ENCODE measurements around the gene PEDS1. TPM values are rescaled to one million over a fixed set of nuclear protein-coding genes. Genes with fewer than 3 reads are reported as not detected.

PEDS1 gene
- total and polyA plus RNA-seq, 4 donors, result 4.8 to 19.3 (median 8.6) TPM

DNA sequence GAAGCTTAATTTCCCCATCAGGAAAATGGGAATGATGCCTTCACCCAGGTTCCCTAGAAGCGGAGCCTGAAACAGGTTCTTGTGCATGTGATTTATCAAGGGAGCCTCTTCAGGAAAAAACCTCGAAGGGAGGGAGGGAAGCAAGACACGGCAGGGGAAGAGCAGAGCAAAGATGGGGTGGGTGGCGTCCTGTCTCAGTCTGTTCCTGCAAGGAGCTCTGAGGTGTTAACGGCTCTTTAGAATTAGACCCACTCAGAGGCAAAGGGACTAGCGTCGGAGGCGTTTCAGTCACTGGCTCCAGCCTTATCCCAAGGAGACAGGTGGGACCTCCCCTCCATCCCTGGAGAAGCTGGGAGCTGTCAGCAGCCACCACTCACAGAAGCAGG lies 25.0 kb downstream of the PEDS1 start:
- Histone ChIP-seq H3K9me3 (ENCODE audit: control insufficient read depth in 4 of 4, low read length in 3 of 4) (no peaks in the 10 kb centered on the region), H3K27me3 (ENCODE audit: control insufficient read depth in 4 of 4, insufficient read depth in 4 of 4, low read length in 3 of 4) (no peaks in the 10 kb centered on the region), H3K9ac (ENCODE audit: low read depth in 1 of 2, low read length in 2 of 2) (no peak overlapping the region), H3K27ac (ENCODE audit: low read depth in 1 of 2, low read length in 2 of 2) (no peak overlapping the region), H3K36me3 (ENCODE audit: control insufficient read depth in 4 of 4, insufficient read depth in 3 of 4, low read depth in 1 of 4, low read length in 3 of 4) (peaks cover 7 to 20% (median 17%) of the 10 kb centered on the region in 4 donors), H3K4me3 (ENCODE audit: low read depth in 1 of 3, low read length in 3 of 3) (no peak overlapping the region), H3K4me1 (ENCODE audit: control insufficient read depth in 4 of 4, insufficient read depth in 4 of 4, low read length in 3 of 4) (peaks cover 4 to 26% (median 17%) of the 10 kb centered on the region in 4 donors)
- TF ChIP-seq EGR1 (IDR thresholded peaks at IDR 0.05; ENCODE audit: low read depth in 2 of 2) (no peak), FOXA2 (IDR thresholded peaks at IDR 0.05) (no peak), HNF4A (conservative IDR thresholded peaks at IDR 0.05) (no peak)
- TF ChIP-seq, protein P1, sequence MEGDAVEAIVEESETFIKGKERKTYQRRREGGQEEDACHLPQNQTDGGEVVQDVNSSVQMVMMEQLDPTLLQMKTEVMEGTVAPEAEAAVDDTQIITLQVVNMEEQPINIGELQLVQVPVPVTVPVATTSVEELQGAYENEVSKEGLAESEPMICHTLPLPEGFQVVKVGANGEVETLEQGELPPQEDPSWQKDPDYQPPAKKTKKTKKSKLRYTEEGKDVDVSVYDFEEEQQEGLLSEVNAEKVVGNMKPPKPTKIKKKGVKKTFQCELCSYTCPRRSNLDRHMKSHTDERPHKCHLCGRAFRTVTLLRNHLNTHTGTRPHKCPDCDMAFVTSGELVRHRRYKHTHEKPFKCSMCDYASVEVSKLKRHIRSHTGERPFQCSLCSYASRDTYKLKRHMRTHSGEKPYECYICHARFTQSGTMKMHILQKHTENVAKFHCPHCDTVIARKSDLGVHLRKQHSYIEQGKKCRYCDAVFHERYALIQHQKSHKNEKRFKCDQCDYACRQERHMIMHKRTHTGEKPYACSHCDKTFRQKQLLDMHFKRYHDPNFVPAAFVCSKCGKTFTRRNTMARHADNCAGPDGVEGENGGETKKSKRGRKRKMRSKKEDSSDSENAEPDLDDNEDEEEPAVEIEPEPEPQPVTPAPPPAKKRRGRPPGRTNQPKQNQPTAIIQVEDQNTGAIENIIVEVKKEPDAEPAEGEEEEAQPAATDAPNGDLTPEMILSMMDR (IDR thresholded peaks at IDR 0.05; ENCODE audit: low read depth, low read length, missing input control), result no peak
- DNase-seq (ENCODE audit: low spot score), result no peak
- 93% methylated on average over 8 of the region's 8 CpGs for WGBS

DNA sequence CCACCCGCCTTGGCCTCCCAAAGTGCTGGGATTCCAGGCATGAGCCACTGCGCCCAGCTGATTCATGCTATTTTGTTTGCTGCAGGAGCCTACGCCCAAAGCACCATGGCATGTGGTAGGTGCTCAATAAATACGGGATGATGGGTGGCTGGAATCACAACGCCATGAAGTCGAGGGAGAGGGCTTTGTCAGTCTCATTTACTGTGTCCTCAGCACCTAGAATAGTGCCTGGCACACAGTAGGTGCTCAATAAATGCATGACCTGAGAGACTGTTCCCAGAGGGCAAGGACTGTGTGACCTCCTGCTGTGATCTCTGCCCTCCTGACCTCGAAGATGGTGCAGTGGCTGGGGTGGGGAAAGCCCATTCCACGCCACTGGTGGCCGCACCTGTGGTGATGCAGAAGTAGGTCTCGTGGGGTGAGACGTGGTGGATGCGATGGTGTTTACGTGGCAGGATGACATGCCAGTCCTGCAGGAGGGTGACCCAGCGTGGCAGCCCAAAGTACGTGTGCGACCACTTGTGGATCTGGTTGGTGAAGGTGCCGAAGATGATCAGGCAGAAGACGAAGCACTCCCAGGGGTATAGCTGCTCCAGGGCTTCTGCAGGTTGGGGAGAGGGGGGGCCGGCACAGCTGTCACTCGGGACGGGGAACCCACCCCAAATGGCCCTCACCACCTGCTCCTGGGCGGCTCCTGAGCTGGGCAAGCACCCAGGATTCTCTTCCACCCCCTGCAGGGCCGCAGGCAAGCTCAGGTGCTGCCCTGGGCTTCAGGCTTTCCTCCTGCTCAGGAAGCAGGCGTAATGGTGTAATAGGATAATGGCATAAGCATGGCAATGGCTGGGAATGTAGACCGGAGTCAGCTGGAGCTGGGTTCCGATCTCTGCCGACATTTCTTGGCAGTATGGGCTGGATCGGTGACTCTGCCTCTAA lies 25.7 kb downstream of the PEDS1 start:
- H3K36me3 ChIP-seq (ENCODE audit: control insufficient read depth in 4 of 4, insufficient read depth in 3 of 4, low read depth in 1 of 4, low read length in 3 of 4), result peaks cover 6 to 20% (median 17%) of the 10 kb centered on the region in 4 donors

More for the DNA sequence above, 25.7 kb downstream of the PEDS1 start:
- H3K27me3 ChIP-seq (ENCODE audit: control insufficient read depth in 4 of 4, insufficient read depth in 4 of 4, low read length in 3 of 4), result no peaks in the 10 kb centered on the region
- no peak overlapping the region for H3K4me3 ChIP-seq (ENCODE audit: low read depth in 1 of 3, low read length in 3 of 3)
- H3K9me3 ChIP-seq (ENCODE audit: control insufficient read depth in 4 of 4, low read length in 3 of 4), result no peaks in the 10 kb centered on the region
- WGBS, result 95% methylated on average over 28 of the region's 28 CpGs
- TF ChIP-seq, protein P2, sequence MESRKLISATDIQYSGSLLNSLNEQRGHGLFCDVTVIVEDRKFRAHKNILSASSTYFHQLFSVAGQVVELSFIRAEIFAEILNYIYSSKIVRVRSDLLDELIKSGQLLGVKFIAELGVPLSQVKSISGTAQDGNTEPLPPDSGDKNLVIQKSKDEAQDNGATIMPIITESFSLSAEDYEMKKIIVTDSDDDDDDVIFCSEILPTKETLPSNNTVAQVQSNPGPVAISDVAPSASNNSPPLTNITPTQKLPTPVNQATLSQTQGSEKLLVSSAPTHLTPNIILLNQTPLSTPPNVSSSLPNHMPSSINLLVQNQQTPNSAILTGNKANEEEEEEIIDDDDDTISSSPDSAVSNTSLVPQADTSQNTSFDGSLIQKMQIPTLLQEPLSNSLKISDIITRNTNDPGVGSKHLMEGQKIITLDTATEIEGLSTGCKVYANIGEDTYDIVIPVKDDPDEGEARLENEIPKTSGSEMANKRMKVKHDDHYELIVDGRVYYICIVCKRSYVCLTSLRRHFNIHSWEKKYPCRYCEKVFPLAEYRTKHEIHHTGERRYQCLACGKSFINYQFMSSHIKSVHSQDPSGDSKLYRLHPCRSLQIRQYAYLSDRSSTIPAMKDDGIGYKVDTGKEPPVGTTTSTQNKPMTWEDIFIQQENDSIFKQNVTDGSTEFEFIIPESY (IDR thresholded peaks at IDR 0.05), result no peak
- TF ChIP-seq NR2F2 (IDR thresholded peaks at IDR 0.05) (no peak), TAF1 (conservative IDR thresholded peaks at IDR 0.05) (no peak), HNF4G (IDR thresholded peaks at IDR 0.05) (no peak), YY1 (IDR thresholded peaks at IDR 0.05) (no peak), RXRA (IDR thresholded peaks at IDR 0.05) (no peak), HNF4A (conservative IDR thresholded peaks at IDR 0.05) (no peak), RAD21 (IDR thresholded peaks at IDR 0.05) (no peak), FOXA1 (IDR thresholded peaks at IDR 0.05) (no peak), FOXA2 (IDR thresholded peaks at IDR 0.05) (no peak), JUND (IDR thresholded peaks at IDR 0.05) (no peak), GABPA (IDR thresholded peaks at IDR 0.05 in 1 of 2, conservative IDR thresholded peaks at IDR 0.05 in 1 of 2) (no peak), SP1 (IDR thresholded peaks at IDR 0.05) (no peak), EGR1 (IDR thresholded peaks at IDR 0.05; ENCODE audit: low read depth in 2 of 2) (no peak)
- TF ChIP-seq, protein P3, sequence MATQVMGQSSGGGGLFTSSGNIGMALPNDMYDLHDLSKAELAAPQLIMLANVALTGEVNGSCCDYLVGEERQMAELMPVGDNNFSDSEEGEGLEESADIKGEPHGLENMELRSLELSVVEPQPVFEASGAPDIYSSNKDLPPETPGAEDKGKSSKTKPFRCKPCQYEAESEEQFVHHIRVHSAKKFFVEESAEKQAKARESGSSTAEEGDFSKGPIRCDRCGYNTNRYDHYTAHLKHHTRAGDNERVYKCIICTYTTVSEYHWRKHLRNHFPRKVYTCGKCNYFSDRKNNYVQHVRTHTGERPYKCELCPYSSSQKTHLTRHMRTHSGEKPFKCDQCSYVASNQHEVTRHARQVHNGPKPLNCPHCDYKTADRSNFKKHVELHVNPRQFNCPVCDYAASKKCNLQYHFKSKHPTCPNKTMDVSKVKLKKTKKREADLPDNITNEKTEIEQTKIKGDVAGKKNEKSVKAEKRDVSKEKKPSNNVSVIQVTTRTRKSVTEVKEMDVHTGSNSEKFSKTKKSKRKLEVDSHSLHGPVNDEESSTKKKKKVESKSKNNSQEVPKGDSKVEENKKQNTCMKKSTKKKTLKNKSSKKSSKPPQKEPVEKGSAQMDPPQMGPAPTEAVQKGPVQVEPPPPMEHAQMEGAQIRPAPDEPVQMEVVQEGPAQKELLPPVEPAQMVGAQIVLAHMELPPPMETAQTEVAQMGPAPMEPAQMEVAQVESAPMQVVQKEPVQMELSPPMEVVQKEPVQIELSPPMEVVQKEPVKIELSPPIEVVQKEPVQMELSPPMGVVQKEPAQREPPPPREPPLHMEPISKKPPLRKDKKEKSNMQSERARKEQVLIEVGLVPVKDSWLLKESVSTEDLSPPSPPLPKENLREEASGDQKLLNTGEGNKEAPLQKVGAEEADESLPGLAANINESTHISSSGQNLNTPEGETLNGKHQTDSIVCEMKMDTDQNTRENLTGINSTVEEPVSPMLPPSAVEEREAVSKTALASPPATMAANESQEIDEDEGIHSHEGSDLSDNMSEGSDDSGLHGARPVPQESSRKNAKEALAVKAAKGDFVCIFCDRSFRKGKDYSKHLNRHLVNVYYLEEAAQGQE (IDR thresholded peaks at IDR 0.05), result no peak
- TF ChIP-seq, protein P4, sequence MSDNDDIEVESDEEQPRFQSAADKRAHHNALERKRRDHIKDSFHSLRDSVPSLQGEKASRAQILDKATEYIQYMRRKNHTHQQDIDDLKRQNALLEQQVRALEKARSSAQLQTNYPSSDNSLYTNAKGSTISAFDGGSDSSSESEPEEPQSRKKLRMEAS (IDR thresholded peaks at IDR 0.05), result no peak
- TF ChIP-seq, protein P5, sequence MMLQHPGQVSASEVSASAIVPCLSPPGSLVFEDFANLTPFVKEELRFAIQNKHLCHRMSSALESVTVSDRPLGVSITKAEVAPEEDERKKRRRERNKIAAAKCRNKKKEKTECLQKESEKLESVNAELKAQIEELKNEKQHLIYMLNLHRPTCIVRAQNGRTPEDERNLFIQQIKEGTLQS (IDR thresholded peaks at IDR 0.05), result no peak
- TF ChIP-seq, protein P1 (IDR thresholded peaks at IDR 0.05; ENCODE audit: low read depth, low read length, missing input control), result no peak
- H3K9ac ChIP-seq (ENCODE audit: low read depth in 1 of 2, low read length in 2 of 2), result no peak overlapping the region
- H3K4me1 ChIP-seq (ENCODE audit: control insufficient read depth in 4 of 4, insufficient read depth in 4 of 4, low read length in 3 of 4), result peaks cover 7 to 33% (median 21%) of the 10 kb centered on the region in 4 donors
- no peak overlapping the region for H3K27ac ChIP-seq (ENCODE audit: low read depth in 1 of 2, low read length in 2 of 2)
- DNase-seq (ENCODE audit: low spot score), result no peak
